Subcutaneous adipose tissue (tissue), 4 donors: ENCODE data around the gene SERPINI2. TPM values are rescaled to one million over a fixed set of nuclear protein-coding genes. Genes with fewer than 3 reads are reported as not detected.

Experiments
- total RNA-seq, 4 donors: library from RNA; depleted of rRNA; stranded (reverse); fragments of >200 nt; gene quantifications; one replicate each; pipeline ENCODE4 v1.1.0, GENCODE V29; 2016
- TF ChIP-seq, protein P1 (sequence below): fragments of 450-650 bp; IDR thresholded peaks from one replicate; pipeline ENCODE4 v1.5.1; 2016; ENCODE audit warnings: low read depth, mild to moderate bottlenecking, control low read depth, antibody characterized with exemption, moderate library complexity

The SERPINI2 gene
- total RNA-seq, 4 donors from 2014 or later, result 1.3 TPM; not detected in 3

DNA sequence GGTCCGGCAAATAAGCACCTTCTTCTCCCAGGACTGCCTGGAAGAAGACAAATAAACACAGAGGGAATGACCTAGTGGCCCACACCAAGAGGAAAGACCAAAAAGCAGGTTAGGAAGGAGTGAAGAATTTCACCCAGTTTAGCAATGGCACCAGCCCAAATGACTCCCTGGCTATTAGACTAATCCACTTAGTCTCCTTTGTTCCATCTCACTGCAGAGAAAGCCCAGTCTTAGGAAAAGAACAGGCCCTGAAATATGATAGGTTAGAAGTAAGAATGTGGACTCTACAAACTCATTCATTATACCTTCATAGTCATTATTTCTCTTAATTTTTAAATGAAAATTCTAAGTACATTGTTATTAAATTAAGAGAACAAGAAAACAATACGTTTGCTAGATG lies 23.2 kb downstream of the SERPINI2 start:
- TF ChIP-seq, protein P1, sequence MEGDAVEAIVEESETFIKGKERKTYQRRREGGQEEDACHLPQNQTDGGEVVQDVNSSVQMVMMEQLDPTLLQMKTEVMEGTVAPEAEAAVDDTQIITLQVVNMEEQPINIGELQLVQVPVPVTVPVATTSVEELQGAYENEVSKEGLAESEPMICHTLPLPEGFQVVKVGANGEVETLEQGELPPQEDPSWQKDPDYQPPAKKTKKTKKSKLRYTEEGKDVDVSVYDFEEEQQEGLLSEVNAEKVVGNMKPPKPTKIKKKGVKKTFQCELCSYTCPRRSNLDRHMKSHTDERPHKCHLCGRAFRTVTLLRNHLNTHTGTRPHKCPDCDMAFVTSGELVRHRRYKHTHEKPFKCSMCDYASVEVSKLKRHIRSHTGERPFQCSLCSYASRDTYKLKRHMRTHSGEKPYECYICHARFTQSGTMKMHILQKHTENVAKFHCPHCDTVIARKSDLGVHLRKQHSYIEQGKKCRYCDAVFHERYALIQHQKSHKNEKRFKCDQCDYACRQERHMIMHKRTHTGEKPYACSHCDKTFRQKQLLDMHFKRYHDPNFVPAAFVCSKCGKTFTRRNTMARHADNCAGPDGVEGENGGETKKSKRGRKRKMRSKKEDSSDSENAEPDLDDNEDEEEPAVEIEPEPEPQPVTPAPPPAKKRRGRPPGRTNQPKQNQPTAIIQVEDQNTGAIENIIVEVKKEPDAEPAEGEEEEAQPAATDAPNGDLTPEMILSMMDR, result no peak

DNA sequence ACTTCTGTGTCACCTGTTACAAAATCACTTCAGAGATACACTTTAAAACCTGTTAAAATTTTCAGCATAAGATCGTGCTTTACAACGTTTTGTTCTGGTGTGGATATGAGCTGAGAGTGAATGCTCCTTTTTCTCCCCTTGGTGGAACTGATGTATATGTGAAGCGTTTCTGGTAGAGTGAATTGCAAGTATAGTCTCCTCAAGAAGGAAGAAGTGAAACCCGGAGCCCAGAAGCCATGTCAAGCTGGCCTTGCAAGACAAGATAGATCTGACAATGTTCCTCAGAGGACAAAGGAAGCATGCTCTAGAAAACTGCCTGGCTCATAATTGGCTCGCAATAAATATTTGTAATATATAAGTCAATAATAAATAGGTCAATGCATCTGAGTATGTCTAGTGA lies 23.6 kb downstream of the SERPINI2 start:
- TF ChIP-seq, protein P1, result no peak

DNA sequence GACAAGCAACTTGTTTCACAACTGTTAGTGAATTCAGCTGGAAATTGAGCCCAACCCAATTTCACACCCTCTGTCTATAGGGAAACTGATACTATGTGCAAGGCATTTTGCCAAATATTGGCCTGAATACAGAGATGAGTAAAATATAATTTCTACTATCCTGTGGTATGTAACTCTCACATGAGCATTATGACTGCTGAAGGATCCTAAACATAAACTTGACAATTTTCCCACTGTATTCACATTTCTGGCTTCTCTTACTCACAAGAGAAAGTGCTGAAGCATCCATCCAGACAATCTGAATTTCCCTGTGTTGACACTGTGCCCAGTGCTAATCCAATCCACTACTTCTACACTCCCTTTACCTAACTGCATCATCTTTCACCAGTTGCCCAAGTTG lies 28.4 kb downstream of the SERPINI2 start:
- TF ChIP-seq, protein P1, result no peak

DNA sequence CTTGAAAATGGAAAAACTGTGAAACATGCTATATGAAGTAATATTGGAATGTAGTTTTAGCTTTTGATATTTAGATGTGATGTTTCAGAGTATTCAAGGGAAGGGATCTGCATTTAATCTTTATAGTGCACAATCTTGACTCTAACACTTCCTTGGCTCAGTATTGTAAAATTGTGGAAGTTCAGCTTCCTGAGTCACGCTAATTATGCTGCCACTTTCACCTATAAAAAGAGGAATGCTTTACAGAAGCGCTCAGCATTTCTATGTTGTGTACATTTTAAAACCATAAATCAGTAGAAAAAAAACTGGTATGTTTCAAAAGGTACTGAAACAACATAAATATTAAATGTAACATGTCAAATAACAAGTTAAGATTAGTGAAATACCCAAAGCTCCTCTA lies 32.6 kb downstream of the SERPINI2 start:
- TF ChIP-seq, protein P1, result no peak

DNA sequence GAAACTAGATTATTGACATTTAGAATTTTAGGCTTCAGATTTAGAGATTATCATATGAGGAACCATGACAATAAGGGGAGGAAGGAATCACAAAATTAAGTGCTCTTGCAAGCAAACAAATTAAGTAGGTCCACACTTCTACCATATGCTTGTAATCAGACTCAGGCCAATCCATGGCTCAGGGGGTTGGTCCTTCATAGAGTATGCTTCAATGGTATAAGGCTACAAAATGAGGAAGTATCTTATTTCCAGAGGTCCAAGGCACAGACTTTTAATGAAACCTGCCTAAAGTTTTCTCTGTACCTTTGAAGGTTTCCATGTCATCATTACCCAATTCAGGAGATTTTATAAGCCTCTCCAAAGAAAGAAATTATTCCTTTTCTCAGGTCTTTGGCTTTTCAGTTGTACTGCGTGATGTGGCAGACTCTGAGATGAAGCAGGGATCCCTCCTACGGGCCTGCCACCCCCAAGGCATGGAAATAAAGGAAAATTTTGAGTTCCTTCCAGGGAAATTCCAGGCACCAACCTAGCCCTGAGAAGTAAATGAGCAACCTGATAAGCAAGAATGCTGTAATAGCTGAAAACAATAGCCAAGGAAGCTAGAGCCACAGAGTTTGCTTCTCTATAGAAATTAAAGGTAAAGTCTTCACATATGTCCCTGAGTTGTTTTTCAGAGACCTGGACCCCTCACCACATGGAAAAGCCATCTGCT lies 36.3 kb downstream of the SERPINI2 start:
- TF ChIP-seq, protein P1, result no peak

DNA sequence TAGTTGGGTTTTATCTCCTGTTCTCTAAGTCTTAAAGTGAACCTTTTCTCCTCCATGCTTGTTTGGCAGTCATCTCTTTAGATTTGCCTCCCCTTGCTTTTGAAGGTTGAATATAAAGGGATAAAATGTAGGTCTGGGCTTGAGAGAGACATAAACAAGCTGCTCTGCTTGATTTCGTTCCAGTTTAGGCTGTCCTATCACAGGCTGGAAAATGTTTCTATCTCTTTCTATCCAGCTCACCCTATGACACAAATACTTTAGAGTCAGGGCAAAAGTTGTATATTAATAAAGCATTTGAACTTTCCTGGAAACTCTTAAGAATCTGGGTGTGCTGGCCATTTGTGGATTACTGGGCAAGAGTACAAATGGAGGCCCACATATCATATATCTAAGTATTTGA lies 64.2 kb downstream of the SERPINI2 start:
- TF ChIP-seq, protein P1, result no peak

DNA sequence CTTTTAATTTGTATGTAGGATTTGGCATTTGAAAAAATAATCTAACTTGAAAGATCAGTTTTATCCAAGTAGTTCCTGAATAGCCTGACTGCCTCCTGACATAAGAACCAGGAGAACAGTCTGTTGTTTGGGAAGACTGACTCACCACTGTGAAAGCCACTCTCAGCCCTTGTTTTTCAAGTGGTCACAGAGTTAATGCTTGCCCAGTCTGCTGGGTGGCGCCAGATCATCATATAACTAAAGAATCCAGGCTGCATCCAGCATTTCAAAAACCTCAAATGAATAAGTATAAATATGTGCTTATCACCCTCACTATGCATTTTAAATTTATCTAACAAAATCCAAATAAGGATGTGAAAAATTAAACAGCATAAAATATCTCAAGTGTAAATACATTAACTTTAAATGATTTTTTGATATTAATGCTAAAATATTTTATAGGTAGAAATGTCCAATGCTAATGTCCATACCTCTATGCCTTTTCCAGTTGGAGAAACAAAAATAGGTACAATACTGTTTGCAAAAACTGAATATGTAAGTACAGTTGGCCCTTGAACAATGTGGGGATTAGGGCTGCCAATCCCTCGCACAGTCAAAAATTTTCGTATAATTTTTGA lies 66.9 kb downstream of the SERPINI2 start:
- TF ChIP-seq, protein P1, result no peak
